C4-2B (cell line): Measurements from ENCODE around the gene ANKFY1.

Source experiments
- CTCF ChIP-seq: fragments of 450-650 bp; conservative IDR thresholded peaks from 2 replicates; pipeline ENCODE4 v1.5.1; 2017; ENCODE audit warnings: mild to moderate bottlenecking
- ZFX ChIP-seq: fragments of 450-650 bp; IDR thresholded peaks from 2 replicates; pipeline ENCODE4 v1.6.1; 2017

- no peak for TF ChIP-seq CTCF
- TF ChIP-seq ZFX: no peak
Measured at GRCh38 chr17:4162321-4162720, 101.5 kb downstream of the ANKFY1 start.
